CD4-positive, alpha-beta memory T cell (primary cell): ENCODE measurements around the gene KLF6. TPM values are rescaled to one million over a fixed set of nuclear protein-coding genes. Genes with fewer than 3 reads are reported as not detected.
A peak's percentile ranks its signal among the peaks of the same experiment; 100 is the strongest.

Experiments used
- CTCF ChIA-PET: fragments of 350-600 bp; sonication (Branson Sonifier 250); formaldehyde crosslinking; loops from one replicate; lab custom pipeline; 2021; ENCODE audit warnings: inconsistent platforms; ENCODE audit not compliant: partially characterized antibody; lab: Charles Lee
- POLR2A ChIA-PET: fragments of 350-600 bp; sonication (Branson Sonifier 250); formaldehyde crosslinking; loops from one replicate; lab custom pipeline; 2021; ENCODE audit not compliant: partially characterized antibody; lab: Charles Lee
- DNase-seq, 5 donors: peaks; one replicate each; pipeline versions ENCODE4 v3.0.0 to v3.0.0-alpha.2; 2020 to 2022; ENCODE audit warnings: mixed read lengths in 1 of 5
- H3K27ac ChIP-seq: one replicate; pipeline ENCODE4 v1.7.0; 2013; ENCODE audit warnings: low read depth, low read length
- H3K27me3 ChIP-seq: 2 replicates; pipeline ENCODE4 v1.7.0; 2013; ENCODE audit warnings: mild to moderate bottlenecking, low read length, moderate library complexity; ENCODE audit not compliant: insufficient read depth
- H3K36me3 ChIP-seq: 2 replicates; pipeline ENCODE4 v1.7.0; 2013; ENCODE audit warnings: mild to moderate bottlenecking, low read length, moderate library complexity; ENCODE audit not compliant: insufficient read depth
- H3K4me1 ChIP-seq: 2 replicates; pipeline ENCODE4 v1.7.0; 2013; ENCODE audit warnings: mild to moderate bottlenecking, low read length, moderate library complexity; ENCODE audit not compliant: insufficient read depth
- H3K4me3 ChIP-seq, 2 donors: one replicate each; pipeline ENCODE4 v1.7.0; 2013; ENCODE audit warnings: low read length in 2 of 2, mild to moderate bottlenecking in 1 of 2
- H3K9me3 ChIP-seq, 2 donors: one replicate each; pipeline ENCODE4 v1.7.0; 2013; ENCODE audit warnings: low read length in 2 of 2, control low read depth in 1 of 2; ENCODE audit not compliant: control insufficient read depth in 1 of 2
- H3K27ac Mint-ChIP-seq, 7 donors: one replicate each; pipeline ENCODE4 v1.8.0; 2020 to 2021; ENCODE audit warnings: mixed read lengths in 7 of 7, mild to moderate bottlenecking in 6 of 7, inconsistent platforms in 3 of 7, moderate library complexity in 3 of 7
- H3K27me3 Mint-ChIP-seq, 2 donors: one replicate each; pipeline ENCODE4 v1.8.0; 2020 to 2021; ENCODE audit warnings: mixed read lengths in 2 of 2
- H3K36me3 Mint-ChIP-seq, 2 donors: one replicate each; pipeline ENCODE4 v1.8.0; 2020 to 2021; ENCODE audit warnings: mixed read lengths in 2 of 2, inconsistent platforms in 1 of 2, mild to moderate bottlenecking in 1 of 2
- H3K4me1 Mint-ChIP-seq, 4 donors: one replicate each; pipeline ENCODE4 v1.8.0; 2020 to 2021; ENCODE audit warnings: mixed read lengths in 4 of 4, mild to moderate bottlenecking in 1 of 4
- H3K4me3 Mint-ChIP-seq, 8 donors: one replicate each; pipeline ENCODE4 v1.8.0; 2020 to 2021; ENCODE audit warnings: mixed read lengths in 8 of 8, mild to moderate bottlenecking in 7 of 8, moderate library complexity in 6 of 8, inconsistent platforms in 3 of 8
- H3K9me3 Mint-ChIP-seq, 8 donors: one replicate each; pipeline ENCODE4 v1.8.0; 2020 to 2021; ENCODE audit warnings: mixed read lengths in 8 of 8, mild to moderate bottlenecking in 5 of 8, inconsistent platforms in 3 of 8, moderate library complexity in 1 of 8
- intact Hi-C: fragments of 100-400 bp; cut with micrococcal nuclease; formaldehyde crosslinking; loops from one replicate; pipeline ENCODE4 v1.15.1; 2023
- polyA plus RNA-seq, 2 donors: library from polyadenylated mRNA; unstranded; fragments of 300-500 nt; fragmentation: Illumina TruSeq; gene quantifications; one replicate each; pipeline ENCODE4 v1.2.3, GENCODE V29; 2021
- total RNA-seq, 2 experiments: library from RNA; stranded (reverse); gene quantifications; one replicate each; pipeline ENCODE4 v1.2.3, GENCODE V29; 2021

KLF6 gene
- total and polyA plus RNA-seq, 4 experiments from 2014 or later, result 291 to 865 (median 562) TPM

- DNase-seq, result peak in 4 of 5 donors; percentile 34 to 55 (median 50)
- peak overlapping the region in 1 of 2 donors; percentile 28 for H3K4me3 ChIP-seq
- no peaks in the 10 kb centered on the region for H3K36me3 Mint-ChIP-seq
- H3K27me3 Mint-ChIP-seq, result no peaks in the 10 kb centered on the region
- H3K27me3 ChIP-seq, result no peaks in the 10 kb centered on the region
- no peaks in the 10 kb centered on the region for H3K36me3 ChIP-seq
- peaks cover 77% of the 10 kb centered on the region for H3K4me1 ChIP-seq
- ChIA-PET CTCF (interaction anchor here (1.0 to 3.3 kb wide), 7 partner anchors 8 to 519 kb away, joined by 3 to 14 read pairs (median 4); no protein-coding TSS in a partner anchor), POLR2A (interaction anchor here (0.9 to 7.5 kb wide), 15 partner anchors 8 to 181 kb away, joined by 3 to 201 read pairs (median 5); partner anchors contain the start of gene KLF6)
- peak overlapping the region; percentile 47 for H3K27ac ChIP-seq
- intact Hi-C loops, result loop anchor here (1.0 kb wide), 1 partner anchor 9 kb away; no protein-coding TSS in a partner anchor
- H3K4me1 Mint-ChIP-seq, result peaks cover 53 to 93% (median 73%) of the 10 kb centered on the region in 4 donors
- H3K9me3 Mint-ChIP-seq, result peaks cover 0 to 9% (median 0%) of the 10 kb centered on the region in 8 donors
- H3K4me3 Mint-ChIP-seq, result peak overlapping the region; percentile 63 to 86 (median 79)
- peak overlapping the region; percentile 43 to 90 (median 84) for H3K27ac Mint-ChIP-seq
- H3K9me3 ChIP-seq, result no peaks in the 10 kb centered on the region
Measured at GRCh38 chr10:3765146-3765545, 19.9 kb downstream of the KLF6 start.

DNA sequence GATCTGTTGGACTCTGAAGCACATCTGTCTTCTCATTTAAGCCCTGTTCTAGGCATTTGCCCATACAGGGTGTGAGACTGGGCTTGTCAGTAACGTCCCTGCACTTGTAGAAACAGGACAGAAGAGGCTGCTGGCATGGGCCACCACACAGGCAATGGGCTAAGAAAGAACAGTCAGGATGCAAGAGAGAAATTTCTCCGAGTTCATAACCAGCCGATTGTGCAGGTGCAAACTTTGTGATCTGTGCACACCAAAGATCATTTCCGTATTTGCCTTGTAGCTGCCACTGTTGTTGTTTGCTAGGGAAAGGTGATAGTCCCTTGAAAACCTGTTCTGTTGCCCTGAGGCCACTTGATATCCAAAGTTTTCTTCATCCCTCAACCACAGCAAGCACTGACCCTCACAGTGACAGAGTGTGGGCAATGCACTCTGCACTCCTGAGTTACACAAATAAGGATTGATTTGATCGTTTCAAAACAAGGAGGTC, 20.3 kb downstream of the KLF6 start:
- ChIA-PET CTCF (interaction anchor here (1.0 to 3.3 kb wide), 6 partner anchors 9 to 893 kb away, joined by 3 to 14 read pairs (median 4); no protein-coding TSS in a partner anchor), POLR2A (interaction anchor here (0.9 to 7.5 kb wide), 14 partner anchors 7 to 181 kb away, joined by 3 to 201 read pairs (median 8); partner anchors contain the start of gene KLF6)
- H3K27me3 ChIP-seq, result no peaks in the 10 kb centered on the region
- H3K27ac ChIP-seq, result peak overlapping the region; percentile 47
- peaks cover 0 to 6% (median 0%) of the 10 kb centered on the region in 8 donors for H3K9me3 Mint-ChIP-seq
- DNase-seq, result no peak
- H3K4me3 ChIP-seq, result peak overlapping the region in 1 of 2 donors; percentile 28
- H3K9me3 ChIP-seq, result no peaks in the 10 kb centered on the region
- no peaks in the 10 kb centered on the region for H3K36me3 Mint-ChIP-seq
- peaks cover 51 to 91% (median 72%) of the 10 kb centered on the region in 4 donors for H3K4me1 Mint-ChIP-seq
- peak overlapping the region; percentile 43 to 90 (median 84) for H3K27ac Mint-ChIP-seq
- peak overlapping the region; percentile 63 to 86 (median 79) for H3K4me3 Mint-ChIP-seq
- no peaks in the 10 kb centered on the region for H3K36me3 ChIP-seq
- H3K4me1 ChIP-seq, result peaks cover 77% of the 10 kb centered on the region
- intact Hi-C loops, result loop anchor here (1.0 kb wide), 1 partner anchor 10 kb away; no protein-coding TSS in a partner anchor
- H3K27me3 Mint-ChIP-seq, result no peaks in the 10 kb centered on the region

DNA sequence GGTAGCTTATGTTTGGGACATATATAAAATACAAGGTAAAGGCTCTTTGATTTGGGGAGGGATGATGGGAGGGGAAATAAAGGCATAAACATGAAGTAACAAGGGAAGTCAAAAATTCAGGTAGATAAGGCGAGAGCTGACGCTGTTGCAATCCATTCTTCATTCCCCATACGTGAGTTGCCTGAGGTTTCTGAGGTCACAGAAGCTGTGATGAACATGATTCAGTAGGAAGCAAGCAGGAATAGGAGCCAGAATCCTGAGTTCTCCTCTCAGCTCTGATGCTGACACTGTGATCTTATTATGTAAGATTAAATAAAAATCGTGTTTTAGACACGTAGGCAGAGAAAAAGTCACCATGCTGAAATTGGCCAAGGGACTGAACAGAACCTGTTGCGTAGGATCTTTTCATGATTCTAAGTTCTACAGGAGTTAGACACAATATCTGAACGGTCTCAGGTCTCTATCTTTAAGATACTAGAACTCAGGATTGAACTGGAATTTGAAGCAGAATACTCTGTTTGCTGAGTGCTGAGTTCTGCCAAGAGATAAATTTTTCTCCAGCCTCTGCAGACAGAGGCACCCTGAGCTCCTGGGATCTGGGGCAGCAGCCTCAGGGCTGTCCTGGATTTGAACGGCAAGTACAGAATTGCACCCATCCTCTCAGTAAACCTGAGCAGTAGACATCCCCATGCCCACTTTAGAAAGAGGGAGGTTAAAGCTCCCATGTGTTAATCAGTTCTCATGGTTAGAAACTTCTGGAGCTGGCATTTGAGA, 21.0 kb downstream of the KLF6 start:
- H3K27me3 Mint-ChIP-seq, result no peaks in the 10 kb centered on the region
- peak overlapping the region; percentile 43 to 90 (median 84) for H3K27ac Mint-ChIP-seq
- Histone ChIP-seq H3K27me3 (no peaks in the 10 kb centered on the region), H3K9me3 (no peaks in the 10 kb centered on the region), H3K36me3 (no peaks in the 10 kb centered on the region), H3K27ac (peak overlapping the region; percentile 47), H3K4me1 (peaks cover 81% of the 10 kb centered on the region), H3K4me3 (peak overlapping the region in 1 of 2 donors; percentile 28)
- intact Hi-C loops, result no loop called here
- no peak for DNase-seq
- H3K9me3 Mint-ChIP-seq, result peaks cover 0 to 4% (median 0%) of the 10 kb centered on the region in 8 donors
- ChIA-PET CTCF (interaction anchor here (0.6 to 3.3 kb wide), 6 partner anchors 10 to 1526 kb away, joined by 3 to 14 read pairs (median 4); no protein-coding TSS in a partner anchor), POLR2A (interaction anchor here (0.7 to 7.5 kb wide), 11 partner anchors 9 to 182 kb away, joined by 3 to 201 read pairs (median 11); partner anchors contain the start of gene KLF6)
- peak overlapping the region; percentile 63 to 86 (median 79) for H3K4me3 Mint-ChIP-seq
- H3K4me1 Mint-ChIP-seq, result peaks cover 54 to 91% (median 73%) of the 10 kb centered on the region in 4 donors
- H3K36me3 Mint-ChIP-seq, result no peaks in the 10 kb centered on the region

DNA sequence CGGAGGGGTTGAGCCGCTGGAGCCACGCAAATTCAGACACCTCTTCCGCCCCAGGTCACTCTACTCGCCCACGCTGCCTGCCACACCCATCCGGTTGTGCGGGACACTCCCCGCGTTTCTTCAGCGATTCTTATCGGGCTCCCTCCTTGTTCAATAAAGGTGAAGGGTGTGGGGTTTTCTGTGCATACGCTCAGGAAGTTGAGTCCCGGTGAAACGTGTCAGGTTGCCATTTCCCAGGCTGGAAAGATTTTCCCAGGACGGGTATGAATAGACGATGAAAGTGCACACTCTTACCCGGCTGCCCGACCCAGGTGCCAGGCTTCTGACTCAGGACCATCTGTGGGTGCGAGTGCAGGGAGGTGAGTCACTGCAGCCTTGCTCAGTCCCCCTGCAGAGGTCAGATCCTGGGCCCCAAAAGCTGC, 22.0 kb downstream of the KLF6 start:
- Histone ChIP-seq H3K27ac (no peak overlapping the region), H3K27me3 (no peaks in the 10 kb centered on the region), H3K9me3 (no peaks in the 10 kb centered on the region), H3K4me1 (peaks cover 91% of the 10 kb centered on the region), H3K4me3 (no peak overlapping the region), H3K36me3 (no peaks in the 10 kb centered on the region)
- Mint-ChIP-seq H3K9me3 (peaks cover 0 to 3% (median 0%) of the 10 kb centered on the region in 8 donors), H3K4me3 (peak overlapping the region; percentile 20 to 72 (median 62)), H3K27me3 (no peaks in the 10 kb centered on the region), H3K36me3 (no peaks in the 10 kb centered on the region), H3K4me1 (peaks cover 53 to 92% (median 75%) of the 10 kb centered on the region in 4 donors), H3K27ac (peak overlapping the region in 6 of 7 donors; percentile 59 to 88 (median 82))
- no peak for DNase-seq
- CTCF ChIA-PET, result interaction anchor here (1.5 to 3.3 kb wide), 3 partner anchors 9 to 19 kb away, joined by 4 to 14 read pairs (median 5); no protein-coding TSS in a partner anchor
- POLR2A ChIA-PET, result interaction anchor here (0.7 to 7.5 kb wide), 3 partner anchors 12 to 66 kb away, joined by 3 to 201 read pairs (median 186); partner anchors contain the start of gene KLF6
- intact Hi-C loops, result no loop called here

- H3K4me3 Mint-ChIP-seq, result peak overlapping the region in 2 of 8 donors; percentile 22 to 58
- H3K4me1 ChIP-seq, result peaks cover 98% of the 10 kb centered on the region
- H3K36me3 ChIP-seq, result no peaks in the 10 kb centered on the region
- intact Hi-C loops, result no loop called here
- peaks cover 59 to 97% (median 80%) of the 10 kb centered on the region in 4 donors for H3K4me1 Mint-ChIP-seq
- H3K27ac Mint-ChIP-seq, result peak overlapping the region in 3 of 7 donors; percentile 59 to 85 (median 60)
- no peaks in the 10 kb centered on the region for H3K27me3 ChIP-seq
- peaks cover 0 to 3% (median 0%) of the 10 kb centered on the region in 8 donors for H3K9me3 Mint-ChIP-seq
- no peaks in the 10 kb centered on the region for H3K36me3 Mint-ChIP-seq
- no peaks in the 10 kb centered on the region for H3K27me3 Mint-ChIP-seq
- DNase-seq, result no peak
- ChIA-PET POLR2A (interaction anchor here (0.7 to 7.5 kb wide), 7 partner anchors 8 to 376 kb away, joined by 3 to 201 read pairs (median 4); partner anchors contain the start of gene KLF6), CTCF (interaction anchor here (0.9 kb wide), 1 partner anchor 12 kb away, joined by 3 read pairs; no protein-coding TSS in a partner anchor)
- no peak overlapping the region for H3K27ac ChIP-seq
- no peak overlapping the region for H3K4me3 ChIP-seq
- H3K9me3 ChIP-seq, result no peaks in the 10 kb centered on the region
Measured at GRCh38 chr10:3762309-3762708, 22.7 kb downstream of the KLF6 start.

DNA sequence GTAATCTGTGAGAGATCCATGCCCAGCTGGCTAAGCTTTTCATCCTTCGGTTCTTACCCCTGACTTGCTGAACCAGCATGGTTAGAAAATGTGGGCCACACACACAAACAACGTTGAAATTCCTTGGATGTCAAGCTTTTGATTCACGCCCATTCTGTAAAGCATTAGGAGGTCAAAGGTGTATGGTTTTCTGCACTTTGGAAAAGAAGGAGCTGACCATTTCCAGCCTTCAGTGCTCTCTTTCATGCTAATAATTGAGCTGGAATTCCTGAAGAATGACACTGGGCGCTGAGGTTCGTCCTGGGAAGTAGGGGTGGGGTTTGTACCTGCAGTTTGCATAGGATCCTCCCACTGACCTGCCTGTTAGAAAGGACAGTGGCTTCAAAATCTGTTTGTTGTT, 23.1 kb downstream of the KLF6 start:
- Histone ChIP-seq H3K27ac (no peak overlapping the region), H3K36me3 (no peaks in the 10 kb centered on the region), H3K4me1 (peaks cover 100% of the 10 kb centered on the region), H3K4me3 (no peak overlapping the region), H3K9me3 (no peaks in the 10 kb centered on the region), H3K27me3 (no peaks in the 10 kb centered on the region)
- no peaks in the 10 kb centered on the region for H3K36me3 Mint-ChIP-seq
- H3K4me3 Mint-ChIP-seq, result no peak overlapping the region
- peaks cover 61 to 97% (median 81%) of the 10 kb centered on the region in 4 donors for H3K4me1 Mint-ChIP-seq
- H3K9me3 Mint-ChIP-seq, result peaks cover 0 to 3% (median 0%) of the 10 kb centered on the region in 8 donors
- POLR2A ChIA-PET, result interaction anchor here (0.6 to 7.5 kb wide), 14 partner anchors 8 to 377 kb away, joined by 3 to 201 read pairs (median 3); partner anchors contain the start of gene KLF6
- intact Hi-C loops, result no loop called here
- peak overlapping the region in 2 of 7 donors; percentile 59 to 60 for H3K27ac Mint-ChIP-seq
- DNase-seq, result no peak
- no peaks in the 10 kb centered on the region for H3K27me3 Mint-ChIP-seq
- CTCF ChIA-PET, result interaction anchor here (0.9 to 1.3 kb wide), 3 partner anchors 12 to 115 kb away, joined by 3 to 4 read pairs (median 3); no protein-coding TSS in a partner anchor
